ENCODE measurements around the gene GTF3A. TPM values are rescaled to one million over a fixed set of nuclear protein-coding genes. Genes with fewer than 3 reads are reported as not detected.

The GTF3A gene
- total RNA-seq, 1 experiment from 2014 or later: 102 TPM

DNA sequence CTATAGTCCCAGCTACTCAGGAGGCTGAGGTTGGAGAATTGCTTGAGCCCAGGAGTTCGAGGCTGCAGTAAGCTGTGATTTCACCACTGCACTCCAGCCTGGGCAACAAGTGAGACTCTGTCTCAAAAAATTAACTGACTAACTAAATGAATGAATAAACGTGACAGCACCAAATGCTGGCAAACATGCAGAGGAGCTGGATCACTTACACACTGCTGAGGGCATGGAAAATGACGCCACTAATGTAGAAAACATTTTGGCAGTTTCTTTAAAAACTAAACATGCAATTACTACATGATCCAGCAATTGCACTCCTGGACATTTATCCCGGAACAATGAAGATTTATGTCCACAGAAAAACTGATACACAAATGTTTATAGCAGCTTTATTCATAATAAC lies 31.3 kb upstream of the GTF3A start (continued):
- TF ChIP-seq, protein P1, sequence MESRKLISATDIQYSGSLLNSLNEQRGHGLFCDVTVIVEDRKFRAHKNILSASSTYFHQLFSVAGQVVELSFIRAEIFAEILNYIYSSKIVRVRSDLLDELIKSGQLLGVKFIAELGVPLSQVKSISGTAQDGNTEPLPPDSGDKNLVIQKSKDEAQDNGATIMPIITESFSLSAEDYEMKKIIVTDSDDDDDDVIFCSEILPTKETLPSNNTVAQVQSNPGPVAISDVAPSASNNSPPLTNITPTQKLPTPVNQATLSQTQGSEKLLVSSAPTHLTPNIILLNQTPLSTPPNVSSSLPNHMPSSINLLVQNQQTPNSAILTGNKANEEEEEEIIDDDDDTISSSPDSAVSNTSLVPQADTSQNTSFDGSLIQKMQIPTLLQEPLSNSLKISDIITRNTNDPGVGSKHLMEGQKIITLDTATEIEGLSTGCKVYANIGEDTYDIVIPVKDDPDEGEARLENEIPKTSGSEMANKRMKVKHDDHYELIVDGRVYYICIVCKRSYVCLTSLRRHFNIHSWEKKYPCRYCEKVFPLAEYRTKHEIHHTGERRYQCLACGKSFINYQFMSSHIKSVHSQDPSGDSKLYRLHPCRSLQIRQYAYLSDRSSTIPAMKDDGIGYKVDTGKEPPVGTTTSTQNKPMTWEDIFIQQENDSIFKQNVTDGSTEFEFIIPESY (IDR thresholded peaks at IDR 0.05; ENCODE audit: extremely low read depth, insufficient replicate concordance, low read length): no peak
- TF ChIP-seq SIN3A (IDR thresholded peaks at IDR 0.05; ENCODE audit: low read depth): no peak
- TF ChIP-seq YY1 (IDR thresholded peaks at IDR 0.05; ENCODE audit: extremely low read depth, insufficient replicate concordance, low read depth, low read length): no peak

DNA sequence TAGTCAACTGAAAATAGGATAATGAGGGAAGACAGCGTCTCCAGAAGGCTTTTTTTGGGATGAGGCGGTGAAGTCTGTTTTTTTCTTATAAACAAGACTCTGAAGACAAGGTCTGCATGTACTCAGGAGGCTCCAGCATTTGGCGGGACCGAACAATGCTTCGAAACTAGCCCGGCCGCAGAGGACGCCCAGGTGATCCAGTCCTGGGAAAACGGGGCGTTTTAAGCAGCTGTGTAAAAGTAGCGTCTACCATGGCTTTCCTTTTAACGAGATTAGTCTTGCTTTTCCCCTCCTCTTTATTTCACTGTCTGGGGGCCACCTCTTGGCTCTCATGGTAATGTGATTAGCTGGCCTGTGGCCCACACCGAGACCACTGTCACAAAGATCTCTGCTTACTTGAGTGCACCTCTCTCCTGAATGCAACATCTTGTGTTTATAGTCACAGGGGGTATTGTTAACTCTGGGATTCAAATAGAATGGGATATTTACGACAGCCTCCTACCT lies 29.4 kb upstream of the GTF3A start:
- H3K36me3 ChIP-seq (ENCODE audit: control insufficient read depth in 1 of 2, insufficient read depth in 2 of 2, low read length in 2 of 2): no peaks in the 10 kb centered on the region
- H3K4me2 ChIP-seq (ENCODE audit: low read length): no peak overlapping the region
- POLR2A ChIA-PET: no interaction called here
- H3K9ac ChIP-seq (ENCODE audit: low read length): no peak overlapping the region
- ATAC-seq (no peak), DNase-seq (ENCODE audit: low read depth, low spot score) (no peak)
- H3K9me3 ChIP-seq (ENCODE audit: control insufficient read depth in 1 of 2, insufficient read depth in 1 of 2, low read depth in 1 of 2, low read length in 2 of 2): no peaks in the 10 kb centered on the region
- no peak overlapping the region for H3K4me3 ChIP-seq (replicated peaks in 1 of 2; ENCODE audit: low read depth in 1 of 2, low read length in 2 of 2)
- no TSS peak for BruUV-seq (replicated peaks)
- intact Hi-C loops (cut with micrococcal nuclease): loop anchor here (10.0 kb wide), 1 partner anchor 230 kb away; the partner anchor contains the start of genes LNX2 and POLR1D
- H2AFZ ChIP-seq (ENCODE audit: low read depth, low read length, poor library complexity, severe bottlenecking): no peak overlapping the region
- TF ChIP-seq EZH2 (IDR thresholded peaks at IDR 0.05) (no peak), CEBPB (IDR thresholded peaks at IDR 0.05; ENCODE audit: low read depth) (no peak), EGR1 (IDR thresholded peaks at IDR 0.05; ENCODE audit: low read depth) (no peak)
- TF ChIP-seq, protein P2, sequence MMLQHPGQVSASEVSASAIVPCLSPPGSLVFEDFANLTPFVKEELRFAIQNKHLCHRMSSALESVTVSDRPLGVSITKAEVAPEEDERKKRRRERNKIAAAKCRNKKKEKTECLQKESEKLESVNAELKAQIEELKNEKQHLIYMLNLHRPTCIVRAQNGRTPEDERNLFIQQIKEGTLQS (IDR thresholded peaks at IDR 0.05): no peak
- TF ChIP-seq, protein P1 (IDR thresholded peaks at IDR 0.05; ENCODE audit: extremely low read depth, insufficient replicate concordance, low read length): no peak
- no peaks in the 10 kb centered on the region for H4K20me1 ChIP-seq (ENCODE audit: insufficient read depth)
- H3K4me1 ChIP-seq (ENCODE audit: control insufficient read depth in 1 of 2, insufficient read depth in 2 of 2, low read length in 2 of 2): no peaks in the 10 kb centered on the region
- RAD21 ChIA-PET (ENCODE audit: low non-redundant PET in 1 of 2, low total read pairs in 2 of 2, uncharacterized antibody in 2 of 2, unreplicated experiment in 2 of 2): no interaction called here
- H3K79me2 ChIP-seq (ENCODE audit: insufficient read depth, low read length): no peaks in the 10 kb centered on the region
- H3K27ac ChIP-seq (ENCODE audit: low read depth, low read length): no peak overlapping the region
- H3K27me3 ChIP-seq (ENCODE audit: insufficient read depth, low read length): no peaks in the 10 kb centered on the region
- CTCF ChIA-PET: no interaction called here
- H3K9me2 ChIP-seq (ENCODE audit: insufficient read depth): no peaks in the 10 kb centered on the region

Data from HCT116 (cell line).